ENCODE data around the gene RBMS2.

Gene RBMS2

GRCh38 chr12:56645201-56645716, 123.6 kb downstream of the RBMS2 start:
- peaks cover 6 to 28% (median 25%) of the 10 kb centered on the region in 5 donors for H3K4me1 ChIP-seq (ENCODE audit: control insufficient read depth in 5 of 5, insufficient read depth in 5 of 5, low read length in 5 of 5)
- H3K27ac ChIP-seq (ENCODE audit: low read depth, low read length) = peak overlapping the region; percentile 89
- H3K4me3 ChIP-seq (ENCODE audit: low read depth in 1 of 5, low read length in 5 of 5) = peak overlapping the region; percentile 98 to 100 (median 100)

More at GRCh38 chr12:56645201-56645716, 123.6 kb downstream of the RBMS2 start:
- Histone ChIP-seq H3K9ac (ENCODE audit: low read length in 5 of 5) (peak overlapping the region; percentile 93 to 99 (median 94)), H3K27me3 (ENCODE audit: control insufficient read depth in 5 of 5, insufficient read depth in 4 of 5, low read length in 5 of 5) (no peaks in the 10 kb centered on the region), H3K9me3 (ENCODE audit: control insufficient read depth in 5 of 5, low read length in 5 of 5) (no peaks in the 10 kb centered on the region), H3K36me3 (ENCODE audit: control insufficient read depth in 5 of 5, insufficient read depth in 5 of 5, low read length in 5 of 5) (peaks cover 16 to 40% (median 35%) of the 10 kb centered on the region in 5 donors)

All from subcutaneous abdominal adipose tissue (tissue), 5 donors.